HK-2 (cell line): ENCODE results near the gene LRRK1.

Source experiments
- DNase-seq: peaks from one replicate; pipeline ENCODE4 v3.0.0-alpha.2; 2018; ENCODE audit not compliant: unreplicated experiment

Gene LRRK1

DNA sequence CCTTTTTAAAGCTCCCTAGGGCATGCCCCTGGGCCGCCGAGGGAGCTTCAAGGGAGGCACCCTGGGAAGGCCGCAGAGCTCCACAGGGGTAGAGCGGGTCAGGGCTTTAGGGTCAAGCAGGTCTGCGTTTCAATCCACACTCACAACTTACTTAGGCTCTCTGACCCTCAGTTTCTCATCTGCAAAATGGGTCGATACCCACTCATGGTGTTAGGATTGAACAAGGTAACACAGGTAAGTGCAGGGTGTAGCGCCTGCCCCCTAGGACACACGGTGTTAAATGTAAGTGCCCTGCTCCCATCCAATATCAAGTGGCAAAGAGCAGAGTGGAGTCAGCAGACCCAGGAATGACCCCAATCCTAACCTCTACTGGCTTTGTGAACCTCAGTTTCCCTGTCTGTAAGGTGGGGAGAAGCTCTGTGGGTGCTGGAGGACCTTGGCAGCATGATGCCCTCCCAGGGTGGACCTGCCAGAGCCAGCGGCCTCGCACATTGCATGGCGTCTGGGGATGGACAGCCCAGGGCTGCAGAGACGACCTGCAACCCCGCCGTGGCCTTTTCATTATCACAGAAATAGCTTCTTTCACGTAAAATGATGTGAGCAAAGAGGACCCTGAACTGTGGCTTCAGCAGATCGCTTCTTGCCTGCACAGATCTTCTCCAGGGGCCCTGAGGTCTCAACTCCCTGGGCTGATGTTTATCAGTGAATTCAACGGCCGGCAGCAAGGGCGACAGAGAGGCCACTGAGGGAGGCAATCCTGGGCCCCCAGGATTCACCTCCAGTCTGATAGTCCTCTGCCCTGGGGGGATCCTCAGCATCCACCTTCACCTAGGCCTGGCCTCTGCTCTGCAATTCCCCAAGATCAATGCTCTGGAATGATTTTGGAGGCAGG lies 194.2 kb downstream of the LRRK1 start:
- no peak for DNase-seq

DNA sequence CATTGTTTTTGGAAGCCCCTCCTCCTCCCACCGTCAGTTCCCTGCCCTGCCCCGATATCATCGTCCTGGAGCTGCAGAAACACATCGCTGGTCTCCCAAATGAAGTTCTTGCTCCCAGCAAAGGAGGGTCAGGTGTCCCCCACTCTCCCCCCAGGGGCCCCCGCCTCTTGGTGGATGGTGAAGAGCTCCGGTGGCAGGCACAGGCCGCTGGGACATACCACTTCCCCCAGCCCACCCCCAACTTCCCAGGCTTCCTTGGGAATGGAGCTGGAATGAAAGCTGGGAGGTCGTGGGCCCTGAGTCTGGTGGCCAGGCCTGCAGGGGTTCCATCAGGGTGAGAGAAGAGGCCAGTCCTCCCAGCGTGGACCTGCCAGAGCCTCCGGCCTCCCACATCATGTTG lies 195.0 kb downstream of the LRRK1 start:
- DNase-seq, result no peak

DNA sequence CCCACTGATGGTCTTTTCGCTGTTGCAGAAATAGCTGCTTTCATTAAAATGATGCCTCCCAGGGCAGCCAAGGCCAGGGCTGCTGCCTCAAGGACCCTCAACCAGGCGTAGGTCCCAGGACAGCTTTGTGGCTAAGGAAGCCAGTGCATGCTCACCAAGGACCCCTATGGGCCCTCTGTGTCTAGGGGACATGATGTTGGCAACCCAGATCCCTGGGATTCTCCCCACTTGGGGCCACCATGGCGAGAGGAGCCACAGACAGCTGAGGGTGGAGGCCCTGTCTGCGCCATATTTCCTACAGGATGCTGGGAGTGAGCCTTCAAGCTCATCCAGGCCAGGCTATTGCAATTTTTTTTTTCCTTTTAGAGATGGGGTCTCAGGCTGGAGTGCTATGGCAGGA lies 195.5 kb downstream of the LRRK1 start:
- DNase-seq, result no peak

DNA sequence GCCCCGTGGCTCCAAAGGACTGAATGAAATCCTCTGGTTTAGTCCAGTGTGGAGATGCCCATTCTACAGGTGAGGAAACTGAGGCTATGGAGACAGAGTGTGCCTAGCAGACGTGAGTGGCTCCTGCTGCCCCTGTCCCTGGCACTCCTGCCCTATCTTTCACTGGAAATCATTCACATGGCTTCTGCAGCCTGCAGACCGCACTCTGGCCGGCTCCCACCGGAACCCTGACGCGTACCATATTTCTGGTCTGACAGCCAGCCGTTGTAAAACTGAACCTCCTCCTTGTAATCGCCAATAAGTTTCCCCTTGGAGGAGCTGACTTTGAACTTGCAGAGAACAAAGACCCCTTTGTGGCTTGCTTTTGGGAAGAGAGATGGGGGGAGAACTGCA lies 196.2 kb downstream of the LRRK1 start:
- no peak for DNase-seq

GRCh38 chr15:101115786-101116680 lies 196.9 kb downstream of the LRRK1 start:
- peak; percentile 6 for DNase-seq

- no peak for DNase-seq
These were observed 197.5 kb downstream of the LRRK1 start for GRCh38 chr15:101116681-101116976.

- no peak for DNase-seq
These were observed 199.0 kb downstream of the LRRK1 start for GRCh38 chr15:101118116-101118515.

DNA sequence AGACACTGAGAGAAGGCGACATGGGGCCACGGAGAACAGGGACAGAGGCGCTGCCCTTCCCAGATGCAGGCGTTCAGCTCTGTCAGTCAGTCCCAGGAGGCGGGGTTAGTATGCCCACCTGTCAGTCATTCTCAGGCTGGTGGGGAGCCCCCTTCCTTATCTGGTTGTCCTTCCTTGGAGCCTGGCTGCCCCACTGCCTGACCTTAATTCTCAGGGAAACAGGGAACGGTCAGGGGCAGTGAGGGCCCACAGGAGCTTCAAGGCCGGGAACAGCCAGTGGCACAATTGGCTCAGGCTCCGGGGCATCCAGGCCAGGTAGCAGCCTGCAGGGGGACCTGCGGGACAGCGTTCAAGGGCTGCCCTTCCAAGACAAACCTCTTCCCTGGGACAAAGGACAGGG lies 199.5 kb downstream of the LRRK1 start:
- DNase-seq, result no peak

DNA sequence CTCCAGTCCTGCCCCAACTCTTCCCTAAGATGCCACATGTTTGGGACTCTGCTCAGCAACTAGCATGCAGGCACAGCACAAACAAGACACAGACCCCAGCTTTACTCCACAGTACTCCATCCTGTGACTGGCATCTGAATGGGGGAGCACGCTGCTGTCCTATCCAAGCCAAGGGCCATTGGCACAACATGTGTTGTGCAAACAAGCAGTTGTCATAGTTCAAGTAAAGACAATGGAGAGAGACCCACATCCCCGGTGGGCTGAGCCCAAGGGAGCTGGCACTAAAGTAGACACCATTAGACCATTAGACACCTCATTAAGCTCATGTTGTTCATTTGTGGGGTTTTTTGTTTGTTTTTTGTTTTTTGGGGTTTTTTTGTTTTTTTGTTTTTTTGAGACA lies 200.0 kb downstream of the LRRK1 start:
- DNase-seq, result no peak
